Left lung (tissue), 10 donors: ENCODE data around the gene GPBP1L1. TPM values are rescaled to one million over a fixed set of nuclear protein-coding genes. Genes with fewer than 3 reads are reported as not detected.

ENCODE experiments used
- ATAC-seq: fragments of 200-7000 bp; cut with Tn5 transposase; one replicate; pipeline ENCODE4 v1.9.1; 2020; ENCODE audit warnings: moderate library complexity
- DNase-seq, 4 donors: peaks; one replicate each; pipeline ENCODE4 v3.0.0-alpha.2; 2013 to 2020
- H3K27ac ChIP-seq, 2 donors: fragments of 200-600 bp; sonication (generic) in 1 of 2; one replicate each; pipeline versions ENCODE4 v1.5.0 to v1.8.0; 2020 to 2021
- H3K27me3 ChIP-seq, 2 donors: fragments of 200-600 bp; sonication (generic) in 1 of 2; one replicate each; pipeline versions ENCODE4 v1.5.0 to v1.8.0; 2020 to 2021
- H3K36me3 ChIP-seq, 2 donors: fragments of 200-600 bp; sonication (generic) in 1 of 2; one replicate each; pipeline versions ENCODE4 v1.5.0 to v1.8.0; 2020 to 2021
- H3K4me1 ChIP-seq, 2 donors: fragments of 200-600 bp; one replicate each; pipeline ENCODE4 v1.8.0; 2021
- H3K4me3 ChIP-seq, 2 donors: fragments of 200-600 bp; sonication (generic) in 1 of 2; one replicate each; pipeline versions ENCODE4 v1.5.0 to v1.8.0; 2020 to 2021; ENCODE audit warnings: mild to moderate bottlenecking in 1 of 2
- H3K9me3 ChIP-seq, 2 donors: fragments of 200-600 bp; sonication (generic) in 1 of 2; one replicate each; pipeline versions ENCODE4 v1.5.0 to v1.8.0; 2020 to 2021
- CTCF ChIP-seq, 2 donors: fragments of 200-600 bp; sonication (generic) in 1 of 2; IDR thresholded peaks; one replicate each; pipeline versions ENCODE4 v1.5.0 to v1.8.0; 2021; ENCODE audit warnings: antibody characterized with exemption in 2 of 2
- intact Hi-C, 2 donors: fragments of 100-400 bp; cut with DNase I; formaldehyde crosslinking; loops; one replicate each; pipeline versions ENCODE4 v1.11.2 to v1.14.2; 2022
- polyA plus RNA-seq, 6 donors: library from polyadenylated mRNA; unstranded; fragments of 120-200 nt; gene quantifications; one replicate each; pipeline ENCODE4 v1.2.1, GENCODE V29; 2013; ENCODE audit not compliant: insufficient read length in 6 of 6
- total RNA-seq, 2 donors: library from RNA; stranded (reverse); fragmentation: NEBNext Ultra II Directional; extraction: Animal tissue kit (Norgen Biotek cat#: 25700); gene quantifications; one replicate each; pipeline ENCODE4 v1.2.1, GENCODE V29; 2021
- donor health status: DM: no; HTN: yes; CAD: no.
- donor health status: DM: no; HTN: no; CAD: no.

Gene GPBP1L1
- total and polyA plus RNA-seq, 8 donors: 94.9 to 132 (median 111) TPM

GRCh38 chr1:45619149-45619921 lies 67.0 kb downstream of the GPBP1L1 start:
- intact Hi-C loops: no loop called here
- Histone ChIP-seq H3K36me3 (peaks cover 0 to 95% of the 10 kb centered on the region in 2 donors), H3K9me3 (no peaks in the 10 kb centered on the region), H3K27me3 (no peaks in the 10 kb centered on the region), H3K27ac (peak overlapping the region in 1 of 2 donors; percentile 30), H3K4me3 (no peak overlapping the region), H3K4me1 (peaks cover 0 to 12% of the 10 kb centered on the region in 2 donors)
- DNase-seq: no peak
- no peak for ATAC-seq
- no peak for TF ChIP-seq CTCF (IDR thresholded peaks at IDR 0.05)

- Histone ChIP-seq H3K27me3 (no peaks in the 10 kb centered on the region), H3K27ac (no peak overlapping the region), H3K4me3 (no peak overlapping the region), H3K36me3 (peaks cover 0 to 95% of the 10 kb centered on the region in 2 donors), H3K9me3 (no peaks in the 10 kb centered on the region), H3K4me1 (peaks cover 0 to 10% of the 10 kb centered on the region in 2 donors)
- intact Hi-C loops: no loop called here
- no peak for ATAC-seq
- DNase-seq: no peak
- no peak for TF ChIP-seq CTCF (IDR thresholded peaks at IDR 0.05)
Measured at GRCh38 chr1:45617618-45618017, 68.7 kb downstream of the GPBP1L1 start.

- DNase-seq (no peak), ATAC-seq (no peak)
- Histone ChIP-seq H3K27ac (no peak overlapping the region), H3K4me3 (no peak overlapping the region), H3K9me3 (no peaks in the 10 kb centered on the region), H3K4me1 (no peaks in the 10 kb centered on the region), H3K36me3 (peaks cover 0 to 90% of the 10 kb centered on the region in 2 donors), H3K27me3 (no peaks in the 10 kb centered on the region)
- intact Hi-C loops: no loop called here
- TF ChIP-seq CTCF (IDR thresholded peaks at IDR 0.05): no peak
Measured at GRCh38 chr1:45615885-45616284, 70.4 kb downstream of the GPBP1L1 start.

GRCh38 chr1:45612941-45613579 lies 73.3 kb downstream of the GPBP1L1 start:
- no peak for TF ChIP-seq CTCF (IDR thresholded peaks at IDR 0.05)
- intact Hi-C loops: no loop called here
- peaks cover 0 to 87% of the 10 kb centered on the region in 2 donors for H3K36me3 ChIP-seq
- H3K4me1 ChIP-seq: peaks cover 0 to 9% of the 10 kb centered on the region in 2 donors
- H3K9me3 ChIP-seq: no peaks in the 10 kb centered on the region
- DNase-seq (no peak), ATAC-seq (no peak)
- no peak overlapping the region for H3K4me3 ChIP-seq
- no peak overlapping the region for H3K27ac ChIP-seq
- H3K27me3 ChIP-seq: no peaks in the 10 kb centered on the region

GRCh38 chr1:45610589-45611226 lies 75.6 kb downstream of the GPBP1L1 start:
- intact Hi-C loops: no loop called here
- TF ChIP-seq CTCF (IDR thresholded peaks at IDR 0.05): no peak

More at GRCh38 chr1:45610589-45611226, 75.6 kb downstream of the GPBP1L1 start:
- Histone ChIP-seq H3K27me3 (no peaks in the 10 kb centered on the region), H3K27ac (no peak overlapping the region), H3K9me3 (no peaks in the 10 kb centered on the region), H3K4me1 (peaks cover 0 to 23% of the 10 kb centered on the region in 2 donors), H3K4me3 (no peak overlapping the region), H3K36me3 (peaks cover 0 to 80% of the 10 kb centered on the region in 2 donors)
- ATAC-seq (no peak), DNase-seq (no peak)
